HG02870 (cell line): ENCODE measurements around the gene SNW1.

Experiments used
- ATAC-seq: cut with Tn5 transposase; IDR thresholded peaks from one replicate; pipeline ENCODE4 v1.9.1; 2021; ENCODE audit warnings: mild to moderate bottlenecking, moderate library complexity; ENCODE audit not compliant: unreplicated experiment

Gene SNW1

GRCh38 chr14:77674931-77675330 is 86.0 kb downstream of the SNW1 start:
- ATAC-seq = no peak

- no peak for ATAC-seq
Observed at GRCh38 chr14:77673193-77673592, 87.8 kb downstream of the SNW1 start.
